ENCODE data around the gene ZNF613. TPM values are rescaled to one million over a fixed set of nuclear protein-coding genes. Genes with fewer than 3 reads are reported as not detected.

The ZNF613 gene
- total and polyA plus RNA-seq, 2 donors (not counting 3 experiments of a cell fraction or from before 2014, with no cell fraction given), result 1.7 to 6.5 TPM

- FAIRE-seq, result no peak
Observed at GRCh38 chr19:51970718-51971117, 43.4 kb downstream of the ZNF613 start.

More at GRCh38 chr19:51970718-51971117, 43.4 kb downstream of the ZNF613 start:
- Histone ChIP-seq H3K4me3 (replicated peaks in 1 of 3; ENCODE audit: insufficient read depth in 1 of 3, low read depth in 1 of 3, low read length in 3 of 3) (no peak overlapping the region), H4K20me1 (replicated peaks; ENCODE audit: control insufficient read depth, extremely low read depth, insufficient read depth, low read length) (no peaks in the 10 kb centered on the region), H3K27me3 (ENCODE audit: control insufficient read depth in 2 of 2, insufficient read depth in 2 of 2, low read length in 2 of 2) (no peaks in the 10 kb centered on the region), H3K9ac (replicated peaks; ENCODE audit: extremely low read depth, insufficient read depth, low read length) (no peak overlapping the region), H3K27ac (ENCODE audit: insufficient read depth, low read depth, low read length) (no peak overlapping the region), H3K9me3 (replicated peaks; ENCODE audit: control insufficient read depth, insufficient read depth, low read length) (peaks cover 16% of the 10 kb centered on the region), H3K9me1 (replicated peaks; ENCODE audit: control insufficient read depth, extremely low read depth, insufficient read depth, low read length) (no peaks in the 10 kb centered on the region), H3K4me1 (ENCODE audit: control insufficient read depth, extremely low read depth, insufficient read depth, low read length) (no peaks in the 10 kb centered on the region), H3K4me2 (ENCODE audit: insufficient read depth, low read length) (no peak overlapping the region), H3K36me3 (ENCODE audit: control insufficient read depth in 2 of 2, extremely low read depth in 1 of 2, insufficient read depth in 2 of 2, low read length in 2 of 2) (peaks cover 14 to 19% of the 10 kb centered on the region in 2 experiments), H2AFZ (ENCODE audit: low read depth, low read length) (no peak overlapping the region), H3K79me2 (ENCODE audit: control insufficient read depth, insufficient read depth, low read length) (no peaks in the 10 kb centered on the region)
- intact Hi-C loops (cut with micrococcal nuclease) (no loop called here), dilution Hi-C loops (cut with MboI; ENCODE audit: extremely low pct_ligation_motif_present, low sequenced_read_pairs) (no loop called here)
- no peak for DNase-seq (ENCODE audit: low read depth, low spot score)
- ChIA-PET CTCF (no interaction called here), POLR2A (no interaction called here)
- TF ChIP-seq GATA2 (IDR thresholded peaks at IDR 0.05; ENCODE audit: insufficient read depth, insufficient read length, low read depth, low read length), result no peak
- no peak for TF ChIP-seq POLR2A (IDR thresholded peaks at IDR 0.05; ENCODE audit: low read depth, low read length)
- TF ChIP-seq MAX (IDR thresholded peaks at IDR 0.05; ENCODE audit: insufficient read depth, insufficient read length), result no peak
- TF ChIP-seq FOS (IDR thresholded peaks at IDR 0.05; ENCODE audit: borderline replicate concordance, insufficient read depth, low read length), result no peak
- no peak for TF ChIP-seq MYC (IDR thresholded peaks at IDR 0.05; ENCODE audit: low read depth, low read length)
- no peak for TF ChIP-seq POLR2AphosphoS5 (IDR thresholded peaks at IDR 0.05; ENCODE audit: insufficient read depth, low read depth, low read length)
- TF ChIP-seq JUN (IDR thresholded peaks at IDR 0.05; ENCODE audit: borderline replicate concordance, insufficient read depth, insufficient read length, low read depth), result no peak
- no peak for TF ChIP-seq EZH2 (IDR thresholded peaks at IDR 0.05; ENCODE audit: borderline replicate concordance, low read depth, low read length, severe bottlenecking)
- TF ChIP-seq CTCF (IDR thresholded peaks at IDR 0.05; ENCODE audit: extremely low read depth in 1 of 2, insufficient read depth in 1 of 2, low read depth in 1 of 2, low read length in 2 of 2), result no peak
- BruUV-seq (replicated peaks), result no TSS peak

Measured in endothelial cell of umbilical vein (primary cell).